H9 (cell line): Measurements from ENCODE around the gene ROCK1. TPM values are rescaled to one million over a fixed set of nuclear protein-coding genes. Genes with fewer than 3 reads are reported as not detected.

Experiments
- DNase-seq: peaks from one replicate; pipeline ENCODE4 v3.0.0-alpha.2; 2017
- H2AFZ ChIP-seq: one replicate; pipeline ENCODE4 v1.6.1; 2013; ENCODE audit warnings: mild to moderate bottlenecking, low read length, control low read depth, moderate library complexity
- H2AK5ac ChIP-seq: 2 replicates; pipeline ENCODE4 v1.6.1; 2013; ENCODE audit warnings: low read length, control low read depth, mixed read lengths; ENCODE audit not compliant: insufficient read length
- H2BK120ac ChIP-seq: one replicate; pipeline ENCODE4 v1.6.1; 2013; ENCODE audit warnings: low read depth, mild to moderate bottlenecking, low read length, control low read depth, inconsistent platforms; ENCODE audit not compliant: poor library complexity, severe bottlenecking
- H2BK12ac ChIP-seq: 2 replicates; pipeline ENCODE4 v1.6.1; 2013; ENCODE audit warnings: low read length, control low read depth, mixed read lengths, low read depth; ENCODE audit not compliant: insufficient read length
- H2BK15ac ChIP-seq: 2 replicates; pipeline ENCODE4 v1.6.1; 2013; ENCODE audit warnings: low read depth, low read length, control low read depth
- H2BK20ac ChIP-seq: one replicate; pipeline ENCODE4 v1.6.1; 2013; ENCODE audit warnings: low read depth, mild to moderate bottlenecking, low read length, control low read depth, inconsistent platforms; ENCODE audit not compliant: poor library complexity, severe bottlenecking
- H2BK5ac ChIP-seq: 2 replicates; pipeline ENCODE4 v1.6.1; 2013; ENCODE audit warnings: low read length, control low read depth, mixed read lengths; ENCODE audit not compliant: insufficient read length
- H3K14ac ChIP-seq: 2 replicates; pipeline ENCODE4 v1.6.1; 2013; ENCODE audit warnings: low read length, control low read depth; ENCODE audit not compliant: insufficient read depth
- H3K18ac ChIP-seq: 2 replicates; pipeline ENCODE4 v1.6.1; 2013; ENCODE audit warnings: low read depth, mild to moderate bottlenecking, mixed read lengths, low read length, control low read depth; ENCODE audit not compliant: insufficient read length
- H3K23ac ChIP-seq: 2 replicates; pipeline ENCODE4 v1.6.1; 2013; ENCODE audit warnings: low read length, control low read depth, mixed read lengths, low read depth; ENCODE audit not compliant: insufficient read length
- H3K23me2 ChIP-seq: 2 replicates; pipeline ENCODE4 v1.6.1; 2013; ENCODE audit warnings: low read depth, mild to moderate bottlenecking, mixed read lengths, low read length, control low read depth; ENCODE audit not compliant: insufficient read length, poor library complexity, severe bottlenecking
- H3K27ac ChIP-seq: 2 replicates; pipeline ENCODE4 v1.5.1; 2013; ENCODE audit warnings: low read length, control low read depth, mixed read lengths, low read depth; ENCODE audit not compliant: insufficient read length
- H3K27me3 ChIP-seq: 2 replicates; pipeline ENCODE4 v1.6.1; 2013; ENCODE audit warnings: low read length, control low read depth, inconsistent platforms; ENCODE audit not compliant: insufficient read depth
- H3K4ac ChIP-seq: 2 replicates; pipeline ENCODE4 v1.6.1; 2013; ENCODE audit warnings: low read depth, mild to moderate bottlenecking, control low read depth, inconsistent platforms, low read length, moderate library complexity
- H3K4me1 ChIP-seq: 2 replicates; pipeline ENCODE4 v1.6.1; 2013; ENCODE audit warnings: low read length, control low read depth, inconsistent platforms; ENCODE audit not compliant: insufficient read depth
- H3K4me2 ChIP-seq: 2 replicates; pipeline ENCODE4 v1.6.1; 2013; ENCODE audit warnings: low read length, control low read depth, mixed read lengths; ENCODE audit not compliant: insufficient read length, insufficient read depth
- H3K56ac ChIP-seq: 2 replicates; pipeline ENCODE4 v1.6.1; 2013; ENCODE audit warnings: low read depth, mild to moderate bottlenecking, mixed read lengths, low read length, control low read depth; ENCODE audit not compliant: insufficient read length
- H3K79me1 ChIP-seq: 2 replicates; pipeline ENCODE4 v1.6.1; 2013; ENCODE audit warnings: low read depth, mild to moderate bottlenecking, moderate library complexity, low read length, control low read depth, inconsistent platforms; ENCODE audit not compliant: insufficient read depth, poor library complexity, severe bottlenecking
- H3K79me2 ChIP-seq: 2 replicates; pipeline ENCODE4 v1.6.1; 2013; ENCODE audit warnings: low read length, control low read depth, inconsistent platforms; ENCODE audit not compliant: insufficient read depth
- H3K9ac ChIP-seq: 2 replicates; pipeline ENCODE4 v1.6.1; 2013; ENCODE audit warnings: low read length, control low read depth, mixed read lengths; ENCODE audit not compliant: insufficient read length; ENCODE audit errors: extremely low read depth
- H3K9me3 ChIP-seq: one replicate; pipeline ENCODE4 v1.6.1; 2013; ENCODE audit warnings: low read depth, low read length, inconsistent platforms; ENCODE audit not compliant: control insufficient read depth
- H3T11ph ChIP-seq: one replicate; pipeline ENCODE4 v1.6.1; 2013; ENCODE audit warnings: mild to moderate bottlenecking, low read length, control low read depth, inconsistent platforms
- H4K20me1 ChIP-seq: one replicate; pipeline ENCODE4 v1.6.1; 2013; ENCODE audit not compliant: control insufficient read depth, insufficient read length, insufficient read depth
- H4K5ac ChIP-seq: 2 replicates; pipeline ENCODE4 v1.6.1; 2013; ENCODE audit warnings: low read depth, mild to moderate bottlenecking, mixed read lengths, low read length, control low read depth; ENCODE audit not compliant: insufficient read length
- H4K8ac ChIP-seq: replicated peaks from 2 replicates; pipeline ENCODE4 v1.6.1; 2013; ENCODE audit warnings: low read length, control low read depth, mixed read lengths, low read depth; ENCODE audit not compliant: insufficient read length
- H4K91ac ChIP-seq: 2 replicates; pipeline ENCODE4 v1.6.1; 2013; ENCODE audit warnings: low read depth, mild to moderate bottlenecking, moderate library complexity, mixed read lengths, low read length, control low read depth; ENCODE audit not compliant: insufficient read length
- H3K27ac Mint-ChIP-seq, 3 experiments: 2 replicates in 2 of 3; 3 replicates in 1 of 3; pipeline ENCODE4 v1.8.0; 2020 to 2021; ENCODE audit warnings: mixed read lengths in 3 of 3, mild to moderate bottlenecking in 1 of 3, moderate library complexity in 1 of 3
- H3K27me3 Mint-ChIP-seq: 2 replicates; pipeline ENCODE4 v1.8.0; 2021; ENCODE audit warnings: low read depth, mild to moderate bottlenecking, moderate library complexity, mixed read lengths
- H3K36me3 Mint-ChIP-seq, 3 experiments: 2 replicates in 2 of 3; 3 replicates in 1 of 3; pipeline ENCODE4 v1.8.0; 2020 to 2021; ENCODE audit warnings: low read depth in 3 of 3, mixed read lengths in 3 of 3; ENCODE audit not compliant: insufficient read depth in 1 of 3
- H3K4me1 Mint-ChIP-seq, 2 experiments: 2 replicates each; pipeline ENCODE4 v1.8.0; 2020; ENCODE audit warnings: mixed read lengths in 2 of 2
- H3K4me3 Mint-ChIP-seq, 2 experiments: 2 replicates in 1 of 2; 3 replicates in 1 of 2; pipeline ENCODE4 v1.8.0; 2020 to 2021; ENCODE audit warnings: mild to moderate bottlenecking in 2 of 2, mixed read lengths in 2 of 2, moderate library complexity in 1 of 2
- H3K9me3 Mint-ChIP-seq, 2 experiments: 2 replicates in 1 of 2; 3 replicates in 1 of 2; pipeline ENCODE4 v1.8.0; 2020; ENCODE audit warnings: mild to moderate bottlenecking in 2 of 2, mixed read lengths in 2 of 2, moderate library complexity in 1 of 2
- CTCF ChIP-seq: fragments of 200-600 bp; sonication (generic); conservative IDR thresholded peaks from 3 replicates; pipeline ENCODE4 v1.8.0; 2021; ENCODE audit warnings: antibody characterized with exemption, mild to moderate bottlenecking
- total RNA-seq: library from RNA; stranded (reverse); gene quantifications from 2 replicates; pipeline ENCODE4 v1.2.1, GENCODE V29; 2021

The ROCK1 gene
- total RNA-seq, 1 experiment from 2014 or later: 38.2 TPM

- Histone ChIP-seq H2AK5ac (no peak overlapping the region), H2BK12ac (no peak overlapping the region), H3K9ac (no peak overlapping the region), H4K8ac (no peak overlapping the region), H4K5ac (no peak overlapping the region), H3K27me3 (no peaks in the 10 kb centered on the region), H3K4me1 (no peaks in the 10 kb centered on the region), H4K20me1 (no peaks in the 10 kb centered on the region), H2BK5ac (no peak overlapping the region), H3K23ac (no peak overlapping the region), H3K23me2 (no peaks in the 10 kb centered on the region), H3K27ac (no peak overlapping the region), H3K56ac (no peak overlapping the region), H2BK15ac (no peak overlapping the region), H2AFZ (no peak overlapping the region), H3K9me3 (no peaks in the 10 kb centered on the region), H2BK120ac (no peak overlapping the region), H3K4me2 (no peak overlapping the region), H3T11ph (no peak overlapping the region), H3K79me1 (no peaks in the 10 kb centered on the region), H4K91ac (no peak overlapping the region), H3K18ac (no peak overlapping the region), H2BK20ac (no peak overlapping the region), H3K79me2 (no peaks in the 10 kb centered on the region), H3K4ac (no peak overlapping the region), H3K14ac (no peak overlapping the region)
- Mint-ChIP-seq H3K9me3 (peaks cover under 1 to 2% of the 10 kb centered on the region in 2 experiments; a peak in 2 of 5 replicates), H3K27ac (0 out of 7 replicates have a peak overlapping the region, but pooled peaks of 1 of the 3 experiments have one; percentile 19), H3K36me3 (peaks cover 4 to 14% (median 13%) of the 10 kb centered on the region in 3 experiments; a peak in 6 of 7 replicates), H3K4me3 (no peak overlapping the region), H3K27me3 (no peaks in the 10 kb centered on the region), H3K4me1 (no peaks in the 10 kb centered on the region)
- no peak for TF ChIP-seq CTCF
- DNase-seq: no peak
These were observed 73.4 kb downstream of the ROCK1 start for GRCh38 chr18:21038201-21038600.
